Measurements from ENCODE around the gene KRT5. TPM values are rescaled to one million over a fixed set of nuclear protein-coding genes. Genes with fewer than 3 reads are reported as not detected.

The KRT5 gene
- total RNA-seq, 2 experiments from 2014 or later = not detected

DNA sequence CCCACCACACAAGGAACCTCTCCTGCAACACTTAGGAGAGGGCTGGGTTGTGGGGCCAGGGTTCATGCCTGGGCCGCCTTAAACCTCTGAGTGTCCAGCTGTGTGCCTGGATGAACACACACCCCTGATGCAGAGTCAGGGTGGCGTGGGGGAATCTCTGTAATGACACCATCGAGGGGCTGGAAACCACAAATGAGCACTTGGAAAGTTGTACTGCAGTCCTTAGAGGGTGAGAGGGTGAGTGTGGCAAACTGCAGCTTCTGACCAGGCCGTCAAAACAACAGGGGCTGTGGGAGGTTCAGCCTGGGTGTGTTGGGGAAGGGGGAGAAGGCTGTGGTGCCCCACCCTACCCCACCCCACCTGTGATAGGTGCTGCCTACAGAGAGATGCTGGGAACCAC, 12.4 kb upstream of the KRT5 start:
- CTCF ChIA-PET = interaction anchor here (0.6 to 3.0 kb wide), 2 partner anchors 160 to 253 kb away, joined by 3 to 8 read pairs; no protein-coding TSS in a partner anchor

DNA sequence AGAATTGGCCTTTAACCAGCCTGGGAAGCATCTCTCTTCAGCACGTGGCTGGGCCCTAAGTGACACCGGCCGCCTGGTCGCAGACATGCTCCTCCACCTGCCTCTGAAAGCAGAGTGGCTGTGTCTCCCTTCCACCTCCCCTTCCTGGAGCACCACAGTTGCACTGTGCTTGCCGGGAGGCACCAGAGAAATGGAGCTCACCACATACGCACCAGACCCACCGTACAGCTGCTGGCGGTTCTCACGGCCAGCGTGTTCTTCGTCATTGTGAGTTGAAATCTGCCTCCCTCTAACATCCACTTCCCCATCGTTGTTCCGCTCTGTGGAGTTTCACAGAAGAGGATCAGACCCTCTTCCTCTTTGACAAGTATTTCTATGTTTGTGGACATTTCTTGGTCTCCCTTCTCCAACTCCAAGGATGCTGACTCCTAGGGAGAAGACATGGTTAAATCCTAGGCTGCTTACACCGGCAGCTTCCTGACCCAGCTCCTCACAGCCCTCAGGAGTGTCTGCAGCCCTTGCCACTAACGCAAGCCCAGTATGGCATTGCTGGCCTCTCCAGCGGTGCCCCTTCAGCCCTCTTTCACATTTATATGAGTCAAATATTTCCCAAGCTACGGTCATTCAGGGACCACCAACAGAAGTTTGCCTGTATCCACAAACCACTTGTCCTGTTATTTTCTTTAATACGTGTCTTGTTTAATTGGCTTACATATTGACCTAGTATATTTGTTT, 11.5 kb upstream of the KRT5 start:
- no peaks in the 10 kb centered on the region for H3K9me3 Mint-ChIP-seq
- POLR2A ChIA-PET = no interaction called here

More for the DNA sequence above, 12.4 kb upstream of the KRT5 start:
- H3K27ac Mint-ChIP-seq = no peak overlapping the region
- no peaks in the 10 kb centered on the region for H3K36me3 Mint-ChIP-seq
- no peak for DNase-seq
- intact Hi-C loops (cut with micrococcal nuclease) = no loop called here
- H3K4me1 Mint-ChIP-seq (ENCODE audit: low read depth) = no peaks in the 10 kb centered on the region
- no peaks in the 10 kb centered on the region for H3K27me3 Mint-ChIP-seq
- H3K4me3 Mint-ChIP-seq = no peak overlapping the region
- H3K9me3 Mint-ChIP-seq = no peaks in the 10 kb centered on the region
- POLR2A ChIA-PET = no interaction called here

DNA sequence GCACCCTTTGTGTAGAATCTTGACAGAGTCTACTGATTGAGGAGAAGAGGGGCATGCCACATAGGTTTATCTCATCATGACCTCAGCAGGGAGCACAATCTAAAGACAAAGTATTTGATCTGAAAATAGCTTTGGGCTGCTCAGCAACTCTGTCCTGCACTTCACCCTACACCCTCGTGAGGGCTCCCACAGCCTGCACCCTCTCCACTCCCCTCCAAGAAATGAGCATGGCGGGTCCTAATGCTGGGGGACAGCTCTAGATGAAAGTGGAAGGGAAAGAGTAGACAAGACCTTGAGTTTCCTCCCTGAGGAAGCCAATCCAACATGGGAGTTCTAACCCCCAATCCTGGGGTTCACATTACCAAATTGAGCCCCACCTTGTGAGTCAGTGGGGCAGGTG, 10.7 kb upstream of the KRT5 start:
- intact Hi-C loops (cut with micrococcal nuclease) = no loop called here
- Mint-ChIP-seq H3K27ac (no peak overlapping the region), H3K27me3 (no peaks in the 10 kb centered on the region), H3K4me3 (no peak overlapping the region), H3K9me3 (no peaks in the 10 kb centered on the region), H3K36me3 (no peaks in the 10 kb centered on the region), H3K4me1 (ENCODE audit: low read depth) (no peaks in the 10 kb centered on the region)
- ChIA-PET POLR2A (no interaction called here), CTCF (no interaction called here)
- no peak for DNase-seq

More for the DNA sequence above, 11.5 kb upstream of the KRT5 start:
- H3K27ac Mint-ChIP-seq = no peak overlapping the region
- H3K4me3 Mint-ChIP-seq = no peak overlapping the region
- H3K36me3 Mint-ChIP-seq = no peaks in the 10 kb centered on the region
- CTCF ChIA-PET = no interaction called here
- intact Hi-C loops (cut with micrococcal nuclease) = no loop called here
- no peaks in the 10 kb centered on the region for H3K27me3 Mint-ChIP-seq
- H3K4me1 Mint-ChIP-seq (ENCODE audit: low read depth) = no peaks in the 10 kb centered on the region
- no peak for DNase-seq

DNA sequence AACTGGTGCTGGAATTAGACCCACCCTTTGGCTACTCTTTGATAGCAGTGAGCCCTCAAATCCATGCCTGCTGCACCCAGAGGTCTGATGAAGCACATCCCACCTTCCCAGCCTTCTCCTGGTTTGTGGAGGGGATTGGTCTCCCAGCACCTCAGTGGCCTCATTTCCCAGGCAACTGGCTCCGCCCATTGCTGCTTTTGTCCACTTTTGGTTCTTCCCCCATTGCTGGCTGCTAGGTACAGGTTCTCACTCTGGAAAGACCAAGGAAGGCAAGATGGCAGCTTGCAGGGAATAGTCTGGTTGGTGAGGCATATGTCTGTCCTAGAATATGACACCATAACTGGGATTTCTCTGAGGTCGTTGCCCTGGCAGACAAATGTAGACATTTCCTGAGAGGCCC, 10.2 kb upstream of the KRT5 start:
- no peak for DNase-seq
- Mint-ChIP-seq H3K4me3 (no peak overlapping the region), H3K27ac (no peak overlapping the region), H3K36me3 (no peaks in the 10 kb centered on the region), H3K4me1 (ENCODE audit: low read depth) (no peaks in the 10 kb centered on the region), H3K27me3 (no peaks in the 10 kb centered on the region), H3K9me3 (no peaks in the 10 kb centered on the region)
- ChIA-PET CTCF (no interaction called here), POLR2A (no interaction called here)
- intact Hi-C loops (cut with micrococcal nuclease) = no loop called here

DNA sequence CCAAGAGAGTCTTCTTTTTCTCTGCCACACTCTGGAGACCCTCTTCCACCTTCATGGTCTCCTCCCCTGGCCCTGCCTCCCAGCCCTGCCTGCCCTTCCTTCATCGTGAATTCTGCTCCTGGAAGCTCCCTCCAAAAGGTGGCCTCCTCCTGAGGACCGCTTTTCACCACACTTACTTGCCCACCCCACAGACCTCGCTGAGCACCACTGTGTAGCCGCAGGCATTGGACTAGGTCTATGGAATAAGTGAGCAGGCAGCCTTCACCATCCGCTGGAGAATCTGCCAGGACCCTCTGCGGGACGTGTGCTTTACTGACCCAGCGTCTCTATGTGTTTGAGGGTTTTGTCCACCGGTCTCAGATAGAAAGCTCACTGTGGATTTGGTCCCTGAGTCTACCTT, 9.7 kb upstream of the KRT5 start:
- Mint-ChIP-seq H3K36me3 (no peaks in the 10 kb centered on the region), H3K27me3 (no peaks in the 10 kb centered on the region), H3K27ac (no peak overlapping the region), H3K4me3 (no peak overlapping the region), H3K4me1 (ENCODE audit: low read depth) (no peaks in the 10 kb centered on the region), H3K9me3 (no peaks in the 10 kb centered on the region)
- intact Hi-C loops (cut with micrococcal nuclease) = no loop called here
- ChIA-PET POLR2A (no interaction called here), CTCF (no interaction called here)
- no peak for DNase-seq

DNA sequence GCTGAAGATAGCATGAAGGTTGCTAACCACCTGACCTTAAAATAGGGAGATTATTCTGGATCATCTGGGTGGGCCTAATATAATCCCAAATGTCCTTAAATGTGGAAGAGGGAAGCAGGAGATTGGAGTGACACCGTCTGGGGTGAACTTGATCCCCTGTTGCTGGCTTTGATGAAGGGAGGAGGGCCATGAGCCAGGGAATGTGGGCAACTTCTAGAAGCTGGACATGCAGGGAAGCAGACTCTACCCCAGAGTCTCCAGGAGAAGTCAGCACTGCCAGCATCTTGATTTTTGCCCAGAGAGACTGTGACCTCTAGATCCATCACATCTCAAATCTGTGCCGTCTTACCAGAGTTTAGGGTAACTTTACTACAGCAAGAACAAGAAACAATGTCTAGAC, 9.2 kb upstream of the KRT5 start:
- Mint-ChIP-seq H3K9me3 (no peaks in the 10 kb centered on the region), H3K27ac (no peak overlapping the region), H3K4me3 (no peak overlapping the region), H3K27me3 (no peaks in the 10 kb centered on the region), H3K4me1 (ENCODE audit: low read depth) (no peaks in the 10 kb centered on the region), H3K36me3 (no peaks in the 10 kb centered on the region)
- no peak for DNase-seq
- ChIA-PET CTCF (no interaction called here), POLR2A (no interaction called here)
- intact Hi-C loops (cut with micrococcal nuclease) = no loop called here

DNA sequence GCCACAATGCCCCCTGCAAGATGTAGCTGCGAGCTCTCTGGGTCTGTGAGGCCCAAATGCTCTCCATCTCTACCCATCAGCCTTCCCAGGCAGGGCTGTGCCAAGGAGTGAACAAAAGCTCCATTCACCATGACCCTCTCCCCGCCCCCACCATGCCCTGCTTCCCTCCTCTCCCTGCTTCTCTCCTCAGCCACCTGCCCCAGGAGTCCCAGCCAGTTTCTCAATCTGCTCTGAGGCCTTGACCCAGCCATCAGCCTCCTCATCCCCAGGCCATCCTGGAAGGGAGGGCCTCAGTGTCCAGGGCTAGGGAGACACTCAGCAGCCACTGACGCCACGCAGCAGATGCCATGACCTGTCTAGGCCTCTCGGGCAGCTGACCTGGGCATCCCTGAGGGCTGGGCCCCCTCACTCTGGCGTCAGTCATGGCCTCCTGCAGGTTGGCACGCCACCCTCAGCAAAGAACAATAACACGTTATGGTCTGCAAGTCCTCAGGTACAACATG, 8.5 kb upstream of the KRT5 start:
- POLR2A ChIA-PET = no interaction called here
- Mint-ChIP-seq H3K27ac (no peak overlapping the region), H3K36me3 (no peaks in the 10 kb centered on the region), H3K9me3 (no peaks in the 10 kb centered on the region), H3K4me3 (no peak overlapping the region), H3K4me1 (ENCODE audit: low read depth) (no peaks in the 10 kb centered on the region), H3K27me3 (no peaks in the 10 kb centered on the region)
- intact Hi-C loops (cut with micrococcal nuclease) = no loop called here
- CTCF ChIA-PET = no interaction called here
- peak; percentile 7 for DNase-seq

DNA sequence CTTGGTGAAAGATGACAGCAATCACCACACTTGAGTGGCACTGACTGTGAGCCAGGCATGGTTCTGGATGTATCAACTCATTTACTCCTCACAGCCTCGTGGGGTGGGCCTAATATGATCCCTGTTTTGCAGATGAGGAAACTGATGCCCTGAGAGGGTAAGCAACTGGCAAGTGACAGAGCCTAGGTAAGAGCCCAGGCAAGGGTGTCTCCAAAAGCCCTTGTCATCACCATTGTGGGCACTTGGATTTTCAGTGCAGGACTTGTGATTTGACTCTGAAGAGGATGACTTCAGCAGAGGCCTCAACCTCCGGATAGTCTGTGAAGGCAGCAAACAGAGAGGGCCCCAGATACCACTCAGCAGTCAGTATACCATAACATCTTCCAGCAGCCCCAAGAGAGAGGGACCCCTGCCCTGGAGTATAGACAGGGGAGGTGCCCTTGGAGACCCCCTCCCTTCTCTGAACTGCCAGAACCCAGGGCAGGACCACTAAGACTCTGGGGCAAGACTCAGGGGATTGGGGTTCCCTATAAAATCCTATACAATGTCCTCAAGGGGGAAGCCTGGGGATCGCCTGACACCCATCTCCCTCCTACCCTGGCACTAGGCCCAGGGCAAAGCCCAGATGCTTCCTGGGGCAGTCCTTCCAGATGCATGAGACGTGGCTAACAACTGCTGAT, 7.1 kb upstream of the KRT5 start:
- POLR2A ChIA-PET = no interaction called here
- intact Hi-C loops (cut with micrococcal nuclease) = no loop called here
- Mint-ChIP-seq H3K4me3 (no peak overlapping the region), H3K4me1 (ENCODE audit: low read depth) (no peaks in the 10 kb centered on the region), H3K27ac (no peak overlapping the region), H3K36me3 (no peaks in the 10 kb centered on the region), H3K9me3 (no peaks in the 10 kb centered on the region), H3K27me3 (no peaks in the 10 kb centered on the region)
- CTCF ChIA-PET = no interaction called here
- peak; percentile 4 for DNase-seq

DNA sequence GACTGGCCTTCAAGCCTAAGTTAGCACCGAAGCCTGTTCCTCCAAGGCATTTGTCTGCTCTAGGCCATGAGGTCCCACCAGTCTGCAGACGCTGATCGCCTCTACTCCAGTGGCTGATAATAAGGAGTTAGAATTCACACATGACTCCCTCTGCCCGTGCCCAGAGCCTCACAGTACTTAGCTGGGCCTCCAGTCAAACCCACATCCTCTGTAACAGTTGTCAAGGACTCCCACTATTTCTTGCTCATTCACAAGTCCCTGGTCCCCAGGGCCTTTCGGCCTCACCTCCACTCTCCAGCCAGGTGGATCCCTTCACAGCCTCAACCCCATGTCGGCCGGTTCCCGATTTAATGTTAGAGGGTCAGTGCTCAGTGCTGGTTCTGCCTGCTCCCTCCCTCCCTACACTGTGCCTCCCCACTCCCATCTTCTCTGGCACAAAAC, 6.3 kb upstream of the KRT5 start:
- CTCF ChIA-PET = no interaction called here
- H3K4me1 Mint-ChIP-seq (ENCODE audit: low read depth) = no peaks in the 10 kb centered on the region
- H3K27me3 Mint-ChIP-seq = no peaks in the 10 kb centered on the region
- H3K4me3 Mint-ChIP-seq = no peak overlapping the region
- no peak overlapping the region for H3K27ac Mint-ChIP-seq
- peak; percentile 9 for DNase-seq
- no peaks in the 10 kb centered on the region for H3K9me3 Mint-ChIP-seq
- intact Hi-C loops (cut with micrococcal nuclease) = no loop called here
- H3K36me3 Mint-ChIP-seq = no peaks in the 10 kb centered on the region
- POLR2A ChIA-PET = no interaction called here

DNA sequence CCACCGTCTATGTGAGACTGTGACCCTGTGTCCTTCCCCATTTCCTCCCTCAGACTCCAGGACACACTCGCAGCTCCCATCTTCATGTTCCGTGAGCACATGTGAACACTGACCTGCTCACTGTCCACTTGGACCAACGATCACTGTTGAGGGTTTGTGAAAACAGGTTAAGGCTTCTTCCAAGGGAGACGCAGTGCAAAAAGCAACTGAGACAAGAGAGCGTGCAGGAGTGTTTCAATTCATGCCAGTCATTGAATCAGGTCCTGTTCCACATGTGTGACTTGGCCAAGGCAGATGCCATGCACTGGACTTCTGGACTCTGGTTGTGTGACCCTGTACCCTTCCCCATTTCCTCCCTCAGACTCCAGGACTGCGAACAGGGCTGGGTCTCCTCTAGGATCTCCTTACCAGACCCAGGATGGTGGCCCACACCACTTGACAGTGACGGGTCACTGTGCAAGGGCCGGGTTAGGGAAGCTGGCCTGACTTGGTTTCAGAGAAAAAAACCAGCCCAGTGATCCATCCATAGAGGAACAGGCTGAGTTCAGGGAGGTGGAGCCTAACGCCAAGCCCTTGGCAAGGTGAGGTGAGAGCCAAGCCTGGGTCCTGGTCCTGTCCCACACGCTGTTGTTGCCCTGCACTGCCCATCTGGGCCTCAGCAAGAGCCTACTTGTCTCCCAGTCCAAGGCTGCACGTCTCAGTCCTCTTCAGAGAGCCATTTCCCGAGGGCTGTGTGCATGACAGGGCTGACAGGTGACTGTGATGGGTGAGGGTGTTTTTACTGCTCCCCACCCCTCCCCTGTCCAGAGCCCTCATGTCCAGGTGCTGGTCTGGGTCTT, 5.7 kb upstream of the KRT5 start:
- POLR2A ChIA-PET = no interaction called here
- peak; percentile 6 for DNase-seq
- intact Hi-C loops (cut with micrococcal nuclease) = no loop called here
- Mint-ChIP-seq H3K27me3 (no peaks in the 10 kb centered on the region), H3K9me3 (no peaks in the 10 kb centered on the region), H3K27ac (no peak overlapping the region), H3K4me3 (no peak overlapping the region), H3K36me3 (no peaks in the 10 kb centered on the region), H3K4me1 (ENCODE audit: low read depth) (no peaks in the 10 kb centered on the region)
- CTCF ChIA-PET = no interaction called here

DNA sequence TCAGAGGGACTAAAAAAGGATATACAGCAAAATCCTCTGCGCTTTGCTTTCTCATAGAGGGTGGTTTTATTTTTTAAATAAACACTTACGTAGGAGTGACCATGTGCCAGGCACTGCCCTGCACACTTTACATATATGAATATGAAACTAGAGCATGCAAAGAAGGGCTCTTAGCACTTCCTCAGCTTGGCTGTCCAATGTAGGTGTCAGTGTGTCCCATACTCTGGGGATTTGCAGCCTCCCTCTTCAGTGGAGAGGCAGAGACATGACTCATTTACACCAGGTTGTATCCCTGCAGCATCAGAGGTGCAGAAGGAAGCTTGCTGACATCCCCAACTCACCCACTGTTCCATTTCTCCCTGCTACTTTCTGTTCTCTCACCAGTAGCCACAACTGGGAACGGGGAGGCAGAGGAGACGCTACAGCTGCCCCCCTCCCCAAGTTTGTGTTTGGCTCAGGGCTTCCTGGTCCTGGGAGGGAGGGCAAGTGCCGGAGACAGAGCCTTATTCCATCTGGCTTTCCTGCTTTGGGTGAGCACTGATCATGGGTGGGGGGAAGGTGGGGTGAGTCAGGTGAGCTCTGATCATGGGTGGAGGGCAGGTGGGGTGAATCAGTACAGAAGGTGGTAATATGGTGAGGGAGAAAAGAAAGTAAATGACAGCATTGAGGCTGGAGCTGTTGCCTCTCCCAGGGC, 4.9 kb upstream of the KRT5 start:
- CTCF ChIA-PET = no interaction called here
- peak; percentile 3 for DNase-seq
- intact Hi-C loops (cut with micrococcal nuclease) = no loop called here
- Mint-ChIP-seq H3K9me3 (no peaks in the 10 kb centered on the region), H3K4me1 (ENCODE audit: low read depth) (no peaks in the 10 kb centered on the region), H3K4me3 (no peak overlapping the region), H3K27me3 (no peaks in the 10 kb centered on the region), H3K27ac (no peak overlapping the region), H3K36me3 (no peaks in the 10 kb centered on the region)
- POLR2A ChIA-PET = no interaction called here

DNA sequence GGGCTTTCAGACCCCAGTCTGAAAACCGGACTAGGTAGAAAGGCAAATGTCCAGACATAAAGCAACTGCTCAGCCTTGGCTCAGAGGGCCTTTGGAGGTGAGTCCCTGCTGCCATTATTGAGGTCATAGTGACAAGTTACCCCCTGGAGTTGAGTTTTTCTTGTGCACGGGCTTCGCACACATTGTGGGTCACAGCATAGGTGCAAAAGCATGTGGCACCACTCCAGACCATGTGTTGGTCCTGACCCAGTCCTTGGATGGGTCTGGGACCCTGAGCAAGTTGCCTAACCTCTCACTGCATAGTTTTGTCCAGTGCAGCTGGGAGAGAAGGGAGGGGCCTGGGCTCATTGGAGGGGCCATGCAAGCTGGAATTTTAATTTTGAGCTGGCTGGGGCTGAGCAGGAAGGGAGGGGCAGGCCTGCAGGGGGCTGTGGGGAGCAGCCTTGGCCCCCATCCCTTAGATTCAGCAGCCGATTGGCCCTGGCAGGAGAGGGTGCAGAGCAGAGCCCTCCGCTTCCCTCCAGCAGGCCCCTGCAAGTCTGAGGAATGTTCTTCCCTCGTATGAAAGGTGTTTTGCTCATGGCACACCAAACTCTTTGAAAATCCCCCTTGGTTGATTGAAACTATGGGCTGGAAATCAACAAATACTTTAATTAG, 4.2 kb upstream of the KRT5 start:
- intact Hi-C loops (cut with micrococcal nuclease) = no loop called here
- H3K36me3 Mint-ChIP-seq = no peaks in the 10 kb centered on the region
- DNase-seq = no peak
- no peak overlapping the region for H3K27ac Mint-ChIP-seq
- POLR2A ChIA-PET = no interaction called here
- H3K4me1 Mint-ChIP-seq (ENCODE audit: low read depth) = no peaks in the 10 kb centered on the region
- CTCF ChIA-PET = no interaction called here
- no peaks in the 10 kb centered on the region for H3K9me3 Mint-ChIP-seq
- no peak overlapping the region for H3K4me3 Mint-ChIP-seq
- H3K27me3 Mint-ChIP-seq = no peaks in the 10 kb centered on the region

Data from activated CD4-positive, alpha-beta memory T cell treated with anti-CD3 and anti-CD28 coated beads for 36 hours (primary cell).